GM04504 (cell line): Measurements from ENCODE around the gene MAP2K5.

Experiments used
- DNase-seq: peaks from one replicate; pipeline ENCODE4 v3.0.0-alpha.2; 2012; ENCODE audit warnings: low read depth

MAP2K5 gene

DNA sequence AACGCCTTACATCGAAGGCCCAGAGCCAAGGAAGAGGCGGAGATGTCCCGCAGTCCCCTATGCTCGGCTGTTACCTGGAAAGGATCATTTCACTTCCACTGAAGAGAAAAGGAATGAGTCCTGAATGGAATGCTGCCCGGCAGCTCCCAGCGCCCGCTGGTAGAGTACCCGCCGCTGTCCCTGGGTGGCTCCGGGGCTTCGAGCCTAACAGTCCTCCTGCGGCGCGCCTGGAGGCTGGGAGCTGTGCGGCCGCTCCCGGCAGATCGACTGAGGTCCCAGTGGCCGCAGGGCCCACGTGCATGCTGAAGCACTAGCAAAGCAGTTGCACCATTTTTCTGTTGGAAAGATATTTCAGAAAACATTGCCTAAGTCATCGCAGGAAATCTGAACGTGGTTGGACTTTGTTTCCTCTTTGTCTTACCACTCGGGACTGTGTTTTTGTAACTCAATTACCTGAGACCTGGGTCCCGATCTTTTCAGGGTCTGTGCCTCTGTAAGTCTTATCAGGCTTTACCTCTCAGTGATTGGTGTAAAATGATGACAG lies 296.4 kb downstream of the MAP2K5 start:
- DNase-seq: no peak

- no peak for DNase-seq
Observed at GRCh38 chr15:67839499-67839928, 297.0 kb downstream of the MAP2K5 start.

DNA sequence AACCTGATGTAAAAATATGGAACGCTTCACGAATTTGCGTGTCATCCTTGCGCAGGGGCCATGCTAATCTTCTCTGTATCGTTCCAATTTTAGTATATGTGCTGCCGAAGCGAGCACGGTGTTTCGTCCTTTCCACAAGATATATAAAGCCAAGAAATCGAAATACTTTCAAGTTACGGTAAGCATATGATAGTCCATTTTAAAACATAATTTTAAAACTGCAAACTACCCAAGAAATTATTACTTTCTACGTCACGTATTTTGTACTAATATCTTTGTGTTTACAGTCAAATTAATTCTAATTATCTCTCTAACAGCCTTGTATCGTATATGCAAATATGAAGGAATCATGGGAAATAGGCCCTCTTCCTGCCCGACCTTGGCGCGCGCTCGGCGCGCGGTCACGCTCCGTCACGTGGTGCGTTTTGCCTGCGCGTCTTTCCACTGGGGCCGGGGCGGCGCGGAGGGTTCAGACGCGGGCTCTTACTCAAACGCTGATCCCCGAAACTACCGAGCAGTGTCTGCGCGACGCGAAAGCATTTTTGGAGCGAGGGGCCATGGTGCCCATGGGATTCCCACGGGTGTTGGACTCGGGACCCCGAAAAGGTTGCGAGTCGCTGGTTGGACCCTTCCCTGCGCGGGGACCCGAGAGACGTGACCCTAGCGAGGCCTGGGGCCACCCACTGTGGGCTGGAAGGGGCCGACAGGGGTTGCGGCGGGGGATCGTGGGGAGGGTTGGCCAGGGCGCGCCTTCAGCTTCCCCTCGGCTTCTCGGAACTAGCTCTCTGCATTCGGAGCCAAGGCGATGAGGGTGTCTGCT lies 297.6 kb downstream of the MAP2K5 start, which contains the start of gene RNU6-1:
Gene RNU6-1 (minus strand): TSS at position 117 of the 820 bp plus-strand sequence.
- DNase-seq: peak; percentile 81

- no peak for DNase-seq
Observed at GRCh38 chr15:67840749-67841512, 298.4 kb downstream of the MAP2K5 start.

DNA sequence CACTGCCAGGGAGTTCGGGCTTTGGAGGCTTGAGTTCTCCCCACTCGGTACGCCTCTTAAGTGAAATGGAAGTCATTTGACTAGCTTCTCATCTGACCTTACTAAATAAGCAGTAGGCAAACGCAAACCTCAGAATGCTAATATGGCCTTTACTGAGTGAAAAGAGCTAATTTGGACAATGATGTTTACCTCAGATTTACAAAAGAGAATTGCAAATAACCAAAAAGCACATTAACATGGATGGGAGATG lies 298.9 kb downstream of the MAP2K5 start:
- DNase-seq: no peak

GRCh38 chr15:67843092-67843501 lies 300.6 kb downstream of the MAP2K5 start:
- no peak for DNase-seq

DNA sequence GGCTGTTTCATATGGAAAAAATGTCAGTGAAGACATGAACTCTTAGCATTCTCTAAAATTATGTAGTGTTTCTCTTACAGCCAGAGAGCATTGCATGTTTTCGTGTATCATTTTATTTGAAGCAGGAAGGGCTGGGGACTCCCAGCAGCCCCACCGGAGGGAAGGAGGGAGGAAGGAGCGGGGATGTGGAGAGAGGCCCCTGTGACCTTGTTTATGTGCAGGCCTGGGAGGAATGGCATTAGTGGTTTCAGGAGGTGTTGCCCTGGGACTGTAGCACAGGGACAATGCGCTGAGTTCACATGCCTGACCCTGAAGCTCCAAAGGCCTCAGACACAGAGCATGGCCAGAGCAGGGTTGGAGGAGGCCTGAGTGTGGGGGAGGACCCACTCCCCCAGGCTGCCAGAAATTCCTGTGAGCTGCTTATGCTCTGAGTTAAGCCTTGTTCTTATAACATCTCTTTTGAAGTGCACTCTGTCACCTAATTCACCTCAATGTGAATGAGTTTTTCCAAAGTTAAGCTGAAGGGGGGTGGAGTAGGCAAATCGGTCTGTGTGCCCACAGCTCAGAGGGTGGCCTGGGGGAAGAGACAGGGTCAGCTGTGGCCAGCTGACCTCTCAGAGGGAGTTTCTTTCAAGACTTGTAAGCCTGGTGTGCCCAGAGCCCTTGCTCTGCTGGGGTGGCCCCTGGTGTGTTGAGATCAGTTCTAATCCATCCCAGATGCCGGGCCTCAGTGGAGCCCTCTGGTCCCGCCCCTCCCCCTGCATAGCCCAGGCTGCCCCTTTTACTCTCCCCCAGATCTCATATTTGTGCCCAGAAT lies 301.3 kb downstream of the MAP2K5 start:
- DNase-seq: no peak

DNA sequence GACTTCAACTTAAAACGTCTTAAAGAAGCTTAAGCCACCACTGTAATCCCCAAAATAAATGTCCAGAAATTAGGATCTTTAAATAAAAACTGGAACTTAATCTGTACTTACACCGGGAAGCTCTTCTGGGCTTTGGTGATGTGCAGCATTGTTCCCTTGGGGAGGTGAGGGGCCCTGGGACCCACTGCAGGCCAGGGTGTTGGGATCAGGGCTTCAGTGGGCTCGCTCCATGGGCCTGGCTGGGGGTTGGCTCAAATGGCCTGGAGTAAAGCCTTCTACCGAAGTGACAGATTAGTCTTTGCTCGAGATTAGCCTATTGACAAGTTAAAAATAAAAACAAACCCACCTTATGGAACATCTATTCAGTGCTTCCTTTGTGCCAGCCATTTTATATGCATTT lies 303.5 kb downstream of the MAP2K5 start:
- DNase-seq: no peak

DNA sequence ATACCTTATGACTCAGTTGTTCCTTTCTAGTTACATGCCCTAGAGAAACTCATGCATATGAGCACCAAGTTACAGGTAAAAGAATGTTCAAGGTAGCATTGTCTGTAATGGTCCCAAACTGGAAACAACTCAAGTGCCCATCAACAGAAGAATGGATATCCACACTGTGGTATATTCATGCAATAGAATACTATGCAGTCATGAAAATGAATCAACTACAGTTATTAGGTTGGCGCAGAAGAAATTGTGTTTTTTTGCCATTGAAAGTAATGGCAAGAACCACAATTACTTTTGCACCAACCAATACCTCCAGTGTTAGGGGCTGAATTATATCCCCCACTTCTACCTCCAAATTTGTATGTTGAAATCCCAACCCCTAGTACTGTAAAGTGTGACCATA lies 307.0 kb downstream of the MAP2K5 start:
- DNase-seq: no peak

- DNase-seq: no peak
Observed at GRCh38 chr15:67850336-67850735, 307.8 kb downstream of the MAP2K5 start.

DNA sequence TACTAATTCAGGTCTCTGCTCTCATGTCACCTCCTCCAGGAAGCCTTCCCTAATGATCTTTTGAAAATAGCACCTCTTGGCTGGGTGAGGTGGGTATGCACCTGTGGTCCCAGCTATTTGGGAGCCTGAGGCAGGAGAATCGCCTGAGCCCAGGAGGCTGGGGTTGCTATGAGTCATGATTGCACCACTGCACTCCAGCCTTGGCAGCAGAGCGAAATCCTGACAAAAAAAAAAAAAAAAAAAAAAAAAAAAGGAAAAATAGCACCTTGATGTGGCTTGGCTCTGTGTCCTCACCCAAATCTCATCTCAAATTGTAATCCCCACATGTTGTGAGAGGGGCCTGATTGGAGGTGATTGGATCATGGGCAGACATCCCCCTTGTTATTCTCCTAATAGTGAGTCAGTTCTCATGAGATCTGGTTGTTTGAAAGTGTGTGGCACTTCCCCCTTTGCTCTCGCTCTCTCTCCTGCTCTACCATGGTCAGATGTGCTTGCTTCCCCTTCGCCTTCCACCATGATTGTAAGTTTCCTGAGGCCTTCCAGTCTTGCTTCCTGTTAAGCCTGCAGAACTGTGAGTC lies 308.6 kb downstream of the MAP2K5 start:
- no peak for DNase-seq

DNA sequence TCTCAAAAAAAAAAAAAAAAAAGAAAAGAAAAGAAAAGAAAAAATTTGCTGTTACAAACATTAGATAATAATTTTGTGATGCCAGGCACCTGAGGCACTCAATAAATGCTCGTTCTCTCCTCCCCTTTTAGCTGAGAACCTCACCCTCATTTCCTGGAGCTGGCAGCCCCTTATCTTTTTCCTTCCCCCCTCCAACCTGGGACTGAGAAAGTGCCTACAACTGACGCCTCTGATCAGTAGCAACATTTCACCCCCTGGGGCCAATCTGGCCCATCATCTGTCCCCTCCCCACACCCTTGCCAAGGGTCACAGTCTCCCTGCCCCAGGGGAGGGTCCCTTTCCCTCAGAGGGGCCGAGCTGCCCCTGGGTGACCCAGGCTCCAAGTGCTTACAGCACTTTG lies 309.9 kb downstream of the MAP2K5 start:
- no peak for DNase-seq

GRCh38 chr15:67853454-67853853 lies 311.0 kb downstream of the MAP2K5 start:
- no peak for DNase-seq

DNA sequence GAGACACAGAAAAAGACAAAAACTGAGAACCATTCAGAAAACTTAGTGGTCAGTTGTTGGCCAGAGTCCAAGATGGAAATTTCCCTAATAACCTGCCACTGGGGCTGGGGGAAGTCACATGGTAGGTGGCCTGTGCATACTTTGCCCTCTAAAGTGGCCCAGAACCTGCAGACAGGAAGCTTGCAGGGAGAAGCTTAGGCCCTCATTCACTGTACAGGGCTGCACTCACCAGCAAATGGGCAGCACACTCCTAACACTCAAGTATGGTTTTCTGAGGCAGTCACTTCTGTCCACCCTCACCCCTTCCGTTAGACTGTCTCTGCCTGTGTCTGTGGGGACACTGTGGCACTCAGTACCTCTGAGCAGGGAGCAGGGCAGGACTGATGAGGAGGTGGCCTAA lies 311.9 kb downstream of the MAP2K5 start:
- DNase-seq: no peak

DNA sequence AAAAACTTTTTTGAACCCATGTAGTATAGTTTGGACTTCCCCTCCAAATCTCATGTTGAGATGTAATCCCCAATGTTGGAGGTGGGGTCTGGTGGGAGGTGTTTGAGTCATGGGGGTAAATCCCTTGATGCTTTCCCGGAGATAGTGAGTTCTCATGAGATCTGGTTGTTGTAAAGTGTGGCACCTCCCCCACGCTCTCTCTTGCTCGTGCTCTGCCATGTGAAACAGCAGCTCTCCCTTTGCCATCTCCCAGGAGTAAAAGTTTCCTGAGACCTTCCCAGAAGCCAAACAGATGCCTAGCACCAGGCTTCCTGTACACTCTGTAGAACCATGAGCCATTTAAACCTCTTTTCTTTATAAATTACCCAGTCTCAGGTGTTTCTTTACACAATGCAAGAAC lies 313.3 kb downstream of the MAP2K5 start:
- DNase-seq: no peak
